CD4-positive, alpha-beta T cell treated with Interleukin-15 for 4 hours (primary cell): ENCODE data around the gene FOXM1.

Source experiments
- DNase-seq: peaks from one replicate; pipeline ENCODE4 v3.0.0-alpha.2; 2020; ENCODE audit warnings: low spot score

The FOXM1 gene

DNA sequence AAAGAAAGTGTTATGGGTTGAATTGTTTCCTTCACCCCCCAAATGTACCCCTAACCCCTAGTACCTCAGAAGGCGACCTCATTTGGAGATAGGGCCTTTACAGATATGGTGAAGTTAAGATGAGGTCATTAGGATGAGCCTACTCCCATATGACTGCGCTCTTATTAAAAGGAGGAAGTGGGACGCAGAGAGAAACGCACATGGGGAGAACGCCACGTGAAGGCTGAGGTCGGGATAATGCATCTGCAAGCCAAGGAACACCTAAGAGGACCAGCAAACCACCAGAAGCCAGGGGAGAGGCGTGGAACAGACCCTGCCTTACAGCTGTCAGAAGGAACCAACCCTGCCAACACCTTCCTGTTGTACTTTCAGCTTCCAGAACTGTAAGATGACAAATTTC lies 40.4 kb downstream of the FOXM1 start:
- DNase-seq: no peak

DNA sequence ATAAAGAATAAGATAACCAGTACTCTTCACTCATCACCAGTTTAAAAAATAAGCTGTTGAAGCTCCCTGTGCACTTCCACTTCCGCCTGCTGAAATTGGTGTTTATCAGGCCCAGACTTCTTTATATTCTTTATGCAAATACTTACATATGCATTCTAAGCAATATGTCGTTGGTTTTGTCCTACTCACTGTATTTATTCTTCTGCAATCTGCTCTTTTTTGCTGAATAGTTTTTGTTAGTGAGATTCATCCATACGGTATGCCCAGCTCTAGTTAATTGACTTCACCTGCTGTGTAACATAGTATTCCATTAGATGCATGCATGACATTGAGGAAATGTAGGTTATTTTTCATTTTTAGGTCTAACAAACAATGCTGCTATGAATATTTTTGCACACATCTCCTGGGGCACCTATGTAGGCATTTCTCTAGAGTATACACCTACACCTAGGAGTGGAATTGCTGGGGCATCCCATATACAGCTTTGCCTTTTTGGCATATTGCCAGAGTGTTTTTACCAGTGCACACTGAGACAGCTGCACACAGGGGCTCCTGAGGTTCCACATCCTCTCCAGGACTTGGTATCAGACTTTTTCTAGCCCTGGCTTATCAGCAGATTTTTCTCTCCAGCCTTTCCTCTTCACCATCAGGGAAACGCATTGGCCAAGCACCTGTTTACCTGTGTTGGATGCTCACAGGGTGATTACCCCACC lies 41.1 kb downstream of the FOXM1 start:
- no peak for DNase-seq

DNA sequence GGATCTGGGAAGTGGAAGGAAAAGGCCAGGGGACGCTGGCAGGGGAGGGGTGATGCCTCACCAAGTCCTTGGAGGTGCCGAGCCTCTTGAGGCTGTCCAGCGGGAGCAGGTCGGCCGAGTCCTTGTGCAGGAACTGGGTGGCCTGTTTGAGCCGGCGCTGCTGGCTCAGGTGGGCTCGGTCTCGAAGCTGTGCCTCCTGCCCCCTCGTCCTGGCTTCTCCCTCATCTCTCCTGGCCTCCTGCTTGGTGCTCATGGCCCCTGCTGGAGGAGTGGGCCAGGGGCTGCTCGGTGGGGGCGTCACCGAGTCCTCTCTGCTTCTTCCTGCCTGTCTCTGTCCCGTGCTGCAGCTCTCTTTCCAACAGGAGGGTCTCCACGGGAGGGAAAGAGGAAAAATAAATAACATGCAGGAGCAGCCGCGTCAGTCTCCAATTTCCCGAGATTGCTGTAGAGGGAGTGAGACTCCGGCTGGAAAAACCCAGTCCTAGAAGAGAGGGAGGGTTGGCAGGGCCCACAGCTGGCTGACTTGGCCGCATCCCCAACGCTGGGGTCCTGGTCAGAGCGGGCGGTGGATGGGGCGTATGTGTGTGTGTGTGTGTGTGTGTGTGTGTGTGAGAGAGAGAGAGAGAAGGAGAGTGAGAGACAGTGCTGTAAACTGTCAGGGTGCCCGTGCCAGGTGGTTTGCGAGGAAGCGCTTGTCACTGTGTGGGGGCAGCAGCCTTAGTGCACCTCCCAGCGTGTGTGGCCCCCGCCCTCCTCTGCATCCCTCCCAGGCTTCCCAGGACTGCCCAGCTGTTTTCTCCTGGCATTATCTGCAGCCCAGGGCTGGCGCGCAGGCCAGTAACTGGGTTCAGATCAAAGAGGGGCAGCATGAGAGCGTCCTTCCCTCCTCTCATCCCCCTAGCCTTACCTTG lies 42.1 kb downstream of the FOXM1 start, which contains the start of gene NRIP2:
TSS of gene NRIP2 (minus strand) at position 455 of the 911 bp plus-strand sequence. CDS start at position 403, 52 bp downstream.
- DNase-seq: no peak

DNA sequence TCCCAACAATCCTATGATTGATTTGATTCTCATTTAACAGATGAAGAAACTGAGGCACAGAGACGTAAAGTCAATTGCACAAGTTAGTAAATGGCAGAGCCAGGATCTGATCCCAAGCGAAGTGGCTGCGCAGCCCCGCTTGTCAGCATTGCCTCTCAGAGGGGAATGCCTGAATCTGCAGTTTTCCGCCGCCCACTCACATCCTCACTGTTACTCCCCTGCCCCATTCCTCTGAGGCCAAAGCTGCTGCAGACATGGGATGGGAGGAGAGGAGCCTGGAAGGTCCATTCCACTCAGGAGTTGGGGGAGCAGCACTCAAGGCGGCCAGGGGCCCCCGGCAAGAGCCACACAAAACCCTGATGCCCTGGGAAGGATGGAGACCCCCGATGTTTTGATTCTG lies 43.2 kb downstream of the FOXM1 start:
- DNase-seq: no peak

DNA sequence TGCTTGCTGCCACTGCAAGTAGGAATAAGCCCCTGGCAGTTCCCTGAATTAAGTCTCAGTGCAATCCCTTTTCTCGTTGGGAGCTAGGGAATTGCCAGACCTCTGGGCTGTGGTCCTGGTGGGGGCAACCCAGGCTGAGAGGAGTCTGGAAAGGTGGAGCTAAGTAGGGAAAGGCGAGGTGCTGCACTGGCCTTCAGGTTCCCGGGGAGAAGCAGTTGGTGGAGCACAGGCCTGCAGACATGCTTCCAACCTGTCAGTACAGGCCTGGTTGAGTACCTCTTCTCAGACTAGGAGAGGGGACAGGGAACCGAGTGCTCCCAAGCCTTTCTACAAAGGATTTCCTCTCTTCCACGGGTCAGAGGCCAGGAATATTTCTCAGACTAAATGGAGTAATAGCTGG lies 43.6 kb downstream of the FOXM1 start:
- no peak for DNase-seq

DNA sequence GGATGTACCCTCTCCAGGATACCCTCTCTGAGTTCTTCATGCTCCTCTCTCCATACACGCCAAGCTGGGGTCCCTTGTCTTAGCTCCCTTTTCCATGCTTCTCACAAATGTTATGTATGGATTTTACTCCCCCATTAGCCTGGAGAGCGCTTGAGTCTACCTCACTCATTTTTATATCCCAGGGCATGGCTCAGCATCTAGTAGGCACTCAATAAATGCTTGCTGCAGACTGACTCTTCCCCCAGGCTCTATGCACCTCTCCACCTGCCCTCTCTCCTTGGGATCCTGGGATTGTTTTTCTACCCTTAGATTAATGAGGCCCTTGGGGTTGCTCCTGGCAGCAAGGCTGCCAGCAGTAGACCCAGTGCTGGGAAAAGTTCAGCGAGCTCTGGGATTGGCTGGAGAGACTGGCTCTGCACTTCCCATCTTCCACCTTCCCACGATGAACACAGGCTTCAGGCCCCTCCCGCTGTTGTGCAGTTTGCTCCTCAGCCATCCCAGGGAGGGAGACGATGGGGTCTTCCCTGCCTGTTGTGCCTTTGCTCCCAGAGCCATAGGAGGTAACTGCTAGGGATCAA lies 44.3 kb downstream of the FOXM1 start:
- no peak for DNase-seq

DNA sequence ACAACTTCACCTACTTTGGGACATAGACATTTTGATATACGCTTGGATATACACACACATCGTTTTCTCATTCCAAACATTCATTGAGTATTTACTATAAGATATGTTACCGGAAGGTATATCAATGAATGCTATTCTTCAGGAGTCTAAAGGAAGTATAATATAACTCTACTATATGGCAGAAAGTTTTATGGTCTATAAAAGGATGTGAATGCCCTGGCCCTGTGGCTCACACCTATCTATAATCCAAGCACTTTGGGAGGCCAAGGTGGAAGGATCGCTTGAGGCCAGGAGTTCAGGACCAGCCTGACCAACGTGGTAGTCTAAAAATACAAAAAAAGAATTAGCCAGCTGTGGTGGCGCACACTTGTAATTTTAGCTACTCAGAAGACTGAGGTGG lies 47.7 kb downstream of the FOXM1 start:
- no peak for DNase-seq

DNA sequence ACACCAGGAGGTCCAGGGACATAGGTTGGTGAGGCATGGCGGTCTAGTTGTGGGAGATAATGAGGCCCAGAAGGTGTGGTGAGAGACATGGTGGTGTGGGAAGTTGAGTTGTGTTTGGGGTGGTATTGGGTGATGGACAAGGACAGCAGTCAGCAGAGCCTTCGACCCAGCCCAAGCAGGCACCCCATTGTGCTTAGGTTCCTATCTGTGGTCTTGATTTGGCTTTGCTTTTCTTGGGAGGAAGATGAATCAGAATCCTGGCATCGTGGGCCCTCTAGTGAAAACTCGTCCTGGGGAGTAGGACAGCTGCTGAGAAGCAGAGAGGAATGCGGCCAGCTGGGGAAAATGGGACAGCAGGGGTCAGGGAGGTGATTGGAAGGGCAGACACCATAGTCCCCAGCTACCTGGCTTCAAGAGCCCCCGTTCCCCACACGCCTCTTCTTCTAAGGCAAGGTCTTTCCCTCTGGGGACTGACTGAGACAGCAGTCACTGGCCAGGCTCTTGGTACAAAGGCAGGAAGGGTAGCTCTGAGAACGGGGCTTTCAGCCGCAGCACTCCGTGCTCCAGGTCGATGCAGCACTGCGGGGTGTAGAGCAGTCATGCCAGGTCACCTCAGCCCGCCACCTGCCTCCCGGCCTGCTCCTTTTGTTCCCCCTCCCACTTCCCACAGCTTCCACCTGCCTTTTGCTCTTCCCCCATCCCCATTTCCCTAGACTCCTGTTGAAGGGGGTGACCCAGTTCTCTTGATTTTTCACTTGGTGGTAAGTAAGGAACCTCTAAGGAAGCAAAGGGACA lies 50.1 kb downstream of the FOXM1 start:
- DNase-seq: no peak

DNA sequence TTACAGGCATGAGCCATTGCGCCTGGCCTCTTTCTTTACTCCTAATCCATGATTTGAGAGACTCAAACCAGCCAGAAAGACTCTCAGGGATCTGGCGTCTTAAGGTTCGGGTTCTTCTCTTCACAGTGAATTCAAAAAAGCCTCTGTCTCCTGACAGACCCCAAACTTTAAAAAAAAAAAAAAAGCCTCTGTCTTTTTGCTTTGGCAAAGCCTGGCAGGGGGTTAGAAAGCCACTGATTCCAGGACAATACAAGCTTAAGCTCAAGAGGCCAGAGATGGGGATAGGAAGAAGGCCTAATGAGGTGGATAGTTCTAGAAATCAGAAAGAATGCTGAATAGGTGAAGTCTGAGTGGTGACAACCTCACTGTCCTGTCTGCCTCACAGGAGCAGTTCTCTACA lies 50.9 kb downstream of the FOXM1 start:
- no peak for DNase-seq

DNA sequence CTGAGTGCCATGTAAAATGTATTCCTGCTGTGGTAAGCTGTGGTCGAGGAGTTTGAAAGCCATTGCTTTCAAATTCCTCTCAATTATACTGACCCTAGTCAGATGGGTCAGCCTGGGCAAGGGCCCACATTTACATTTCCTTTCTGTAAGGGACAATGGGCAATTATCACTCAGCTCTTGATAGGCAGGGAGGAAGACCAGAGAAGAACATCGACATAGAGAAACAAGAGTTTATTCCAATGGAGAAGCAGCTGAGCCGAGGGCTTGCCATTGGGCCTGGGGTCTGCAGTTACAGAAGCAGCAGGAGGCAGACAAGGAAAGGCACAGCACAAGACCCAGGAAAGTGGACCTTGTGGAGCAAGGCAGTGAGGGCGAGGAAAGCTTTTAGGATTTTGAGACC lies 51.8 kb downstream of the FOXM1 start:
- no peak for DNase-seq

DNA sequence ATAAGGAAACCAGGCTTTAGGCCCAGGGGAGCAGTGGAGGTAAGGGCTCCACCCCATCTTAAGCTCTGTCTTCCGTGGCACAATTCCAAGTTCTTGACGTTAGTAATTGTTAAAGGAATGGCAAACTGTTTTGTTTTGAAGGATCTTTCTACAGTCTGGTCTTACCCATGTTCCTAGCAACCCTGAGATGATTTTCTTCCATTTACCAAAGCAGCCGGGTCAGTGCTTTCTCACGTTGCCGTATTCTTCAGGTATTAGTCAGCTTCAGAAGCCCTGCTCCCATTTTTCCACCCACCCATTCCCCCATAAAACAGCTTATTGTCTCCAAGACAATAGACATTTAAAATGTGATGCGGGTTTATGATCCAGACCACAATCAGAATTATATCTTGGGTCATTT lies 52.4 kb downstream of the FOXM1 start:
- DNase-seq: no peak

DNA sequence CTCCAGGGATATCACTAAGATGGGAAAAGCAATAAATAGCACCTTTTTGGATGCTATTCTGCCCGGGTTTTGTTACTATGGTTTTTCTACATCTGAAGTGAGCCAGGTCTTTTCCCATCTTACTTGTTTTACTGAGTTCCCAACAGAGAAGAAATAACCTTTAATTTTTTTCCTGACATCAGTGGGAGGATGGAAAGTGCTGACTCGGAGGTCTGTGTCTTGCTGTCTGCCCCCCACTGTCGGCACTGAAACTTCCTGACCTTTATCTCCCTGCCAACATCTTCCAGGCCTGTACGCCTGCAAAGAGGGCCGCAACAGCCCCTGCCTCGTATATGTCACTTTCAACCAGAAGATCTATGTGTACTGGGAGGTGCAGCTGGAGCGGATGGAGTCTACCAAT lies 53.5 kb downstream of the FOXM1 start:
- DNase-seq: no peak

DNA sequence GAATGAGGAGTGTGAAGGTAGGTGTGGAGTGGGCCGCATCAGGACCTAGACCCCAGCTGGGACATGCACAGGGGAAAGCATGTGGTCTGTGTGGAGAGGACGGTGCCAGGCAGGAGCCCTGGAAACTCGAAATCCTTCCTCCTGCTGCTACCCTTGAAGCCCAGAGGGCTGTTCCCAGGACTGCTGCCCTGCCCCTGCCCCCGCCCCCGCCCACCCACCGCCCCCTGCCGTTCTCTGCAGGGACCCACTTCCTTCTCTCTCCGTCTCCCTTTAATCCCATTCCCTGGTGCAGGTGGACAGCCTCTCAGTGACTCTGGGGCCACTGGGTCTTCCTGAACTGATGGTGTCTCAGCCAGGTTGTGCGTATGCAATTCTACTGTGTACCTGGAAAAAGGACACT lies 56.5 kb downstream of the FOXM1 start:
- no peak for DNase-seq

DNA sequence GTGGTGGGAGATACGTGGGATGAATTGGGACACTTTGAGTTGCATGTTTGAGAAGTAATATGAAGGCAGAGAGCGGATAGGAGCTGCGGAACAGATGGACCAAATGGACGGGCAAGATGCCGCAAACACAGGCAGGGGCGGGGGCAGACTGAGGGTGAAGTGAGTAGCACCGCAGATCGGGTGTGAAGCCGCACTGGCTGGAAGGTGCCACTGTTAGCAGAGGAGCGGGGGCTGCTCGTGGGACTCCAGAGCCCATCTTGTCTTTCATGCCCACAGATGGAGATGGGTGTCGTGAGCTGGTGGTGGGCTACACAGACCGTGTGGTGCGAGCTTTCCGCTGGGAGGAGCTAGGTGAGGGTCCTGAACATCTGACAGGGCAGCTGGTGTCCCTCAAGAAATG lies 57.2 kb downstream of the FOXM1 start:
- no peak for DNase-seq

DNA sequence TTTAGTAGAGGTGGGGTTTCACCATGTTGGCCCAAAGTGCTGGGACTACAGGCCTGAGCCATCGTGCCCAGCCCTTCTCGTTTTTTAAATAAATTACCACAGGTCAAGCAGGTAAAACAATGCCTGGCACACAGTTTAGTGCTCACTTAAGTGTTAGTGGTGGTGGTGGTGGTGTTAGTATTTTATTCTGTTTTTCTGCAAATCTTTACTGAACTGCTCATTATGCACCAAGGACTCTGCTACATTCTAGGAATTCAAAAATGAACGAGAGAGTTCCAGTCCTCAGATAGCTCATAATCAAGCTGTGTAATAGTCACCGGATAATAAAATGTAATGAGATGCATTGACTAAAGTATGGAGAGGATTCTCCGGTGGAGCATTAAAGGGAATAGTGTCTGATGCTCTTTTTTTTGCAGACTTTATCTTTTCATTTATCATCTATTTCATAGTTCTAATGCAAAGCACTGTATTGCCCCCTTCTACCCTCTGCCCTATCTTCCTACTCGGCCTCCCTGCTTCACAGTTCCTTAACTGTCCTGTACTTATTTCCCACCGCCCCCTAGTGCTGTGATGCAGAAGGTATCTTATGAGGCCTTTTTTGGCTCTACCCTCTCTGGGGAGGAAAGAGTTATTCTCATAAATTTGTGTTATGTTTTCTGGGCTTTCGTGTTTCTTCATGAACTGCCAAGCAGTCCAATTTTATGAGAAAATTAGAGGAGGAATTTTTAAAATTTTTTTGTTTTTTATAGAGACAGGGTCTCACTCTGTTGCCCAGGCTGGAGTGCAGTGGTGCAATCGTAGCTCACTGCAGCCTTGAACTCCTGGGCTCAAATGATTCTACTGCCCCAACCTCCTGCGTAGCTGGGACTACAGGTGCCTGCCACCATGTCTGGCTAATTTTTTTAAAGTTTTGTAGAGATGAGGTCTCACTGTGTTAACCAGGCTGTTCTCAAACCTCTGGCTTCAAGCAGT lies 63.5 kb downstream of the FOXM1 start:
- DNase-seq: peak; percentile 58

DNA sequence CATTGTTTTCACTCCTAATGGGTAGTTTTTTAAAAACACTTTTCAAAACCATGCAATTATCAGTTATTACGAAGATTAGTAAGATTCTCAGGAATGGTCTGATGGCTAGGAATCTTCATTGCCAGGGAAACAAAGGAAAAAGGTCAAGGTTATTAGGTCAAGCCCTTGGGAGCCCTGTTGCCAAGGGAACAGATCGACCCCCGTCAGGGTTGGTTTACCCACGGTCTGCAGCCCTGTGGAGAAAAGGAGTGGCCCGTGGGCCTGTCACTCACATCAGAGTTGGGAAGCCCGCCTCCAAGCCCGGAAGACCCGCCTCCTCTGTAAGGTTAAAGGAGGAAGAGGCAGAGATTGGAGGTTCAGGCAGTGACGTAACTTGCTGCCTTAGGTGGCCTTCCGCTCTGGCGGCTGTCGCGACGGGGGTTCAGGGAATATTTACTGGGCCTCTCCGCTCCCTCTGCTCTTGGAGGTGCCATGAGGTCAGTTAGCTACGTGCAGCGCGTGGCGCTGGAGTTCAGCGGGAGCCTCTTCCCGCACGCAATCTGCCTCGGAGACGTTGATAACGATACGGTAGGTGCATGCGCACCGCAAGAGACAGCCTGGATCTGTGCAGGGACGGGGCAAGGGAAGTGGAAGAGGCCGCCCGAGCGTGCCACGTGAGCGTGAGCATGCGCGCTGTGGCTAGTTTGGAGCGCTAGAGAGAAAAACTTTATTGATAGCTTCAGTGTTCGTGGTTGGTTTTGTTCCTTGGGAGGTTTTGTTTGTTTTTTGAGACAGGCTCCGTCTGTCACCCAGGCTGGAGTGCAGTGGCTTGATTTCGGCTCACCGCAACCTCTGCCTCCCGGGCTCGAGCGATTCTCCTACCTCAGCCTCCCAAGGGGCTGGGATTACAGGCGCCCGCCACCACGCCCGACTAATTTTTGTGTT lies 64.4 kb downstream of the FOXM1 start, which contains the start of gene ITFG2:
TSS of gene ITFG2 (plus strand) at position 379 of the 924 bp plus-strand sequence. CDS start at position 472, 93 bp downstream.
- DNase-seq: peak; percentile 98

DNA sequence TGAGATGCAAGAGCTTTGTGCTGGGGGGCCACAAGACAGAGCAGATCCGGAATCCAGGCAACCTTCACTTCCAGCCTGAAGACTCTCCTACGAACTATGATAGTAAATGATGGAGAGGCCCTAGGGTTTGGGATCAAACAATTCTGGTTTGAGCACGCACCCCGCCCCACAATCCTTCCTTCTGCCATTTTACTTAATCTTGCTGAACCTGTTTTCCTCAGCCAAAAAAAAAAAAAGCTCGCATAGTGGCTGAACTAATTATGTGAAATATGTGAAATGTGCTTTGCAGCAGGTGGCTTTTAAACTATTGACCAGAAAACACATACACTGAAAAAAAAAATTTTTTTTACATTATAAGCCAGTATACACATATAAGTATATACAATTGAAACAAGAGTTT lies 65.2 kb downstream of the FOXM1 start:
- no peak for DNase-seq
